GM10248 (cell line): ENCODE results near the gene PGD.

Source experiments
- CTCF ChIA-PET: fragments of 300-600 bp; sonication (Branson Sonifier 250); formaldehyde crosslinking; extraction: SDS; loops from one replicate; lab custom pipeline; 2021; ENCODE audit warnings: antibody characterized with exemption; lab: Yijun Ruan, JAX
- POLR2A ChIA-PET: fragments of 350-650 bp; sonication (Branson Sonifier 250); formaldehyde crosslinking; extraction: SDS; loops from one replicate; lab custom pipeline; 2020; ENCODE audit warnings: antibody characterized with exemption; lab: Yijun Ruan, JAX
- DNase-seq: peaks from one replicate; pipeline ENCODE4 v3.0.0; 2012; ENCODE audit errors: extremely low spot score
- TF ChIP-seq, protein P1 (sequence below): IDR thresholded peaks from 2 replicates; pipeline ENCODE4 v1.5.1; 2012; ENCODE audit warnings: mild to moderate bottlenecking, low read depth; ENCODE audit errors: extremely low read depth, missing control alignments, control extremely low read depth

PGD gene

DNA sequence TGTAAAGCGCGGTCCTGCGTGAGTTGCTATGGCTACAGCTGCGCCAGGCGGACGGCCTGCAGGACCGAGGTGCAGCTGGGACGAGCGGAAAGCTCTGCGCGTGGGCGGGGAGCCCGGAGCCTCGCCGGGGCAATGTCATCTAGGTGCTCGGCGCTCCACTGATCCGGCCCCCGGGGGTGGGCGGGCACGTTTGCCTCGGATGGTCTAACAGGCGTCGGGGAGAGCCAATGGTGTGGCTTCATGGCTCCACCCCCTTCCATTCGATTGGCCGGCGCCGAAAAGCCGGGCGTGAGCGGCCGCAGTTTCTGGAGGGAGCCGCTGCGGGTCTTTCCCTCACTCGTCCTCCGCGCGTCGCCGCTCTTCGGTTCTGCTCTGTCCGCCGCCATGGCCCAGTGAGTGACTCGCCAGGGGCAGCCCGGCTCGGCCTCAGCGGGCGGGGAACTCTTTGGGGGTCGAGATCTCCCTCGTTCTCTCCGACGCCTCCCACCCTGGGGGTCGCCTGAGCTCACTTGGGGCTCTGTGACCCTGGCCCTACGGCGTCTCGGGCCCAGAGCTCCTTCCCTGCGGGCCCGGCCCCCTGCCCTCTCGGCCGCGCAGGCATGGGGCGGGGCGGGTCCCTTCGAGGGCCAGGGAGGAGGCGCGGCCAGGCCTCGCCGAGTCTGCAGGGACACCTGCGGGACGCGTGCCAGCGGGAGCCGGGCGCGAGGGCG lies at the start of gene PGD:
PGD (plus strand) TSS at position 331 of the 710 bp plus-strand sequence; CDS start at position 385, 54 bp downstream.
- TF ChIP-seq, protein P1, sequence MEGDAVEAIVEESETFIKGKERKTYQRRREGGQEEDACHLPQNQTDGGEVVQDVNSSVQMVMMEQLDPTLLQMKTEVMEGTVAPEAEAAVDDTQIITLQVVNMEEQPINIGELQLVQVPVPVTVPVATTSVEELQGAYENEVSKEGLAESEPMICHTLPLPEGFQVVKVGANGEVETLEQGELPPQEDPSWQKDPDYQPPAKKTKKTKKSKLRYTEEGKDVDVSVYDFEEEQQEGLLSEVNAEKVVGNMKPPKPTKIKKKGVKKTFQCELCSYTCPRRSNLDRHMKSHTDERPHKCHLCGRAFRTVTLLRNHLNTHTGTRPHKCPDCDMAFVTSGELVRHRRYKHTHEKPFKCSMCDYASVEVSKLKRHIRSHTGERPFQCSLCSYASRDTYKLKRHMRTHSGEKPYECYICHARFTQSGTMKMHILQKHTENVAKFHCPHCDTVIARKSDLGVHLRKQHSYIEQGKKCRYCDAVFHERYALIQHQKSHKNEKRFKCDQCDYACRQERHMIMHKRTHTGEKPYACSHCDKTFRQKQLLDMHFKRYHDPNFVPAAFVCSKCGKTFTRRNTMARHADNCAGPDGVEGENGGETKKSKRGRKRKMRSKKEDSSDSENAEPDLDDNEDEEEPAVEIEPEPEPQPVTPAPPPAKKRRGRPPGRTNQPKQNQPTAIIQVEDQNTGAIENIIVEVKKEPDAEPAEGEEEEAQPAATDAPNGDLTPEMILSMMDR: no peak
- ChIA-PET CTCF (interaction anchor here (0.8 to 2.4 kb wide), 9 partner anchors 10 to 449 kb away, joined by 3 to 10 read pairs (median 5); partner anchors contain the start of genes CENPS and KIF1B), POLR2A (interaction anchor here (0.6 to 1.0 kb wide), 4 partner anchors 11 to 455 kb away, joined by 3 read pairs; no protein-coding TSS in a partner anchor)
- peak; percentile 100 for DNase-seq

DNA sequence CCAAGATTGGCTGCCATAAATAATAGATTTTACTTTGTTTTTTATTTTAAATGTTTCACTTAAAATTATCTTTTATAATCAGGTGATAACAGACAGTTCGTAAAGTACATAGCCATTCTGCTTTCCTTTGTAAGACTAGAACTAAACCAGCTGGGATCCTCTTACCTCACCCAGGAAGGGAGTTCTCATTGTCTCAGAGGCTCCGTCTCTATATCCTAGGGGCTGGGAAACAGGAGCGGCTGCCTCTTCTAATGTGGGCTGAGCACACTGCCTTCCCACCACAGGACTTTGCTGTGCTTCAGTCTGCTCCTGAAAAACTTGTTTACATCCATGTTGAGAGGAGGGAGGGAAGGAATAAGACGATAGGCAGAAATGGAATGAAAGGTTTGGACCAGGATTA lies 45.6 kb upstream of the PGD start:
- TF ChIP-seq, protein P1: no peak
- CTCF ChIA-PET: interaction anchor here (1.2 to 2.0 kb wide), 2 partner anchors 12 to 24 kb away, joined by 3 to 5 read pairs; no protein-coding TSS in a partner anchor
- POLR2A ChIA-PET: no interaction called here
- DNase-seq: no peak

DNA sequence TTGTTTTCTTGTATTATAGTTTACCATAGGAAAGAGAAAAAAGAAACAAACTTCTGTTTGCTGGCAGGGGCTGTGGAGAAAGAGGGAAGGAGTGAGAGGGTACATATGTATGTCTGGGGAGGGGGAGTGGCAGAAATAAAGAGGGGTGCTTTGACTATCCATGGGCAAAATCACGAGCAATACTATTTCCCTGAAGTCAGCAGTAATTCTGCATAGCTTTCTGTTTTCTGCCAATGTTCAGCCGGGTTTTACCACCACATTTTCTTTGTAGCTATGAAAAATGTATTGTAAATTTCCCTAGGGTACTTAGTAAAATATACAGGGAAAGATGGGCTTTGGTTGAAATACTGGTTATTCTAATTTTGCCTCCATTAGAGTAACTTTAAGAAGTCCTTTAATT lies 45.2 kb upstream of the PGD start:
- no peak for DNase-seq
- ChIA-PET CTCF (interaction anchor here (2.0 kb wide), 1 partner anchor 12 kb away, joined by 5 read pairs; no protein-coding TSS in a partner anchor), POLR2A (no interaction called here)
- TF ChIP-seq, protein P1: no peak

DNA sequence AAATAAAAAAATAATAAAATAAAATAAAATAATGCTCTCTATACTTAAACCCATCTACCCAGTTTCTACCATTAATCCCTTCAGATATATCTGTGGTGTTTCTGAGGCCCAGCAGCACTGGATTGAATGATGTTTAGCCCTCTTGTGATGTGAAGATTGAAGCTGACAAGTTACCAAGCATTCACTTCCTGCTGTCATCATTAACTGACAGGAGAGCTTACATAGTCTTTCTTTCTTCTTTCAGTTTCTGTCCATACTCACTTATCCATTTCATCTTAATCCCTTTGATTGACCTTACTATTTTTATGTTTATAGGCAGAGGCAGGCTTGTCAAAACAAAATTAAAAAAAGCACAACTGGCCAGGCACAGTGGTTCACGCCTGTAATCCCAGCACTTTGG lies 38.8 kb upstream of the PGD start:
- TF ChIP-seq, protein P1: no peak
- no peak for DNase-seq
- ChIA-PET POLR2A (no interaction called here), CTCF (no interaction called here)

DNA sequence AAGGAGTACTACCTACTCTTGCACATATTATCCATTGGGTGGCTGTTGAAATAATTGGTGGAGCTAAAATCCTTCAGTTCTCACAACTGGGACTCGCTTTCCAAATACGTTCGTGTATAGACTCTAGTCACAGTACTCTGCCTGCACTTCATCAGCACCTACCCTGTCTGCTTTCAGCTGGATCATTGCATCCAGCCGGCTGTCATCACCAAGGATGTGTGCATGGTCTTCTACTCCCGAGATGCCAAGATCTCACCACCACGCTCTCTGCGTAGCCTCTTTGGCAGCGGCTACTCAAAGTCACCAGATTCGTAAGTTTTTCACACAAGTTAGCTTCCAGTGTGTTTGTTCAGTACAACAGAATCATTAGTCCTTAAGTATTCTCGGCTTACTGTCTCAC lies 37.3 kb upstream of the PGD start:
- TF ChIP-seq, protein P1: no peak
- ChIA-PET CTCF (interaction anchor here (1.4 kb wide), 1 partner anchor 14 kb away, joined by 4 read pairs; no protein-coding TSS in a partner anchor), POLR2A (no interaction called here)
- no peak for DNase-seq

DNA sequence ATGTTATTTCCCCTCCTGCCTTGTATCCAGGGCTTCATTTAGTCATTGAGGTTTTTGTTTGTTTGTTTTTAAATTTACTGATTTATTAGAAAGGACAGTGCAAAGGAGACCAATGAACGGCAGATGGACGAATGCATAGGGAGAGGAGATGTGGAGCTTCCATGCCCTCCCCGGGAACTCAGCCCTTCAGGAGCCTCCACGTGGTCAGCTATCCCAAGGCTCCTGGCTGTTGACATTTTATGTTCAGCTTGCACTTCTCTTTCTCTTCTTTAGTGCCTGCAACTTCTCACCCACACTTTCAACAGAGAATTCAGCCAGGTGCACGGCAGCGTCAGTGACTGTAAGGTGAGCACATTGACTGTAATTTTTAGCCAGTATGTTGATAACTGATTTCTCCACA lies 30.7 kb upstream of the PGD start:
- ChIA-PET CTCF (interaction anchor here (1.3 to 2.5 kb wide), 2 partner anchors 12 to 127 kb away, joined by 5 to 6 read pairs; no protein-coding TSS in a partner anchor), POLR2A (no interaction called here)
- TF ChIP-seq, protein P1: no peak
- no peak for DNase-seq
